Activated naive CD8-positive, alpha-beta T cell treated with anti-CD3 and anti-CD28 coated beads for 36 hours (primary cell): ENCODE results near the gene OR6K3. TPM values are rescaled to one million over a fixed set of nuclear protein-coding genes. Genes with fewer than 3 reads are reported as not detected.

Experiments used
- total RNA-seq, 2 experiments: library from RNA; stranded (reverse); gene quantifications; one replicate each; pipeline ENCODE4 v1.2.3, GENCODE V29; 2021

Gene OR6K3
- total RNA-seq, 2 experiments from 2014 or later, result not detected

Other genes with a start within 250 kb of the OR6K3 start
- gene OR10R2, start 248.5 kb downstream of the OR6K3 start, total RNA-seq, result not detected
- gene OR6Y1, start 166.3 kb downstream of the OR6K3 start, total RNA-seq, result not detected
- gene OR6P1, start 150.1 kb downstream of the OR6K3 start, total RNA-seq, result not detected
- not detected for gene OR10X1, start 140.8 kb downstream of the OR6K3 start, total RNA-seq
- not detected for gene OR10Z1, start 115.5 kb downstream of the OR6K3 start, total RNA-seq
- not detected for gene SPTA1, start 34.0 kb downstream of the OR6K3 start, total RNA-seq
- not detected for gene OR6K2, start 20.1 kb downstream of the OR6K3 start, total RNA-seq
- gene OR6K6, start 34.0 kb upstream of the OR6K3 start, total RNA-seq, result not detected
- not detected for gene OR6N1, start 51.5 kb upstream of the OR6K3 start, total RNA-seq
- not detected for gene OR6N2, start 60.5 kb upstream of the OR6K3 start, total RNA-seq
- under 1 TPM in 1 of 2 experiments, not detected in 1; 0.20 TPM for gene MNDA, start 110.6 kb upstream of the OR6K3 start, total RNA-seq
- gene PYHIN1, start 210.8 kb upstream of the OR6K3 start, total RNA-seq, result 1 to 10 TPM; 1.4 to 1.6 TPM